ENCODE results near the gene UCMA.

DNA sequence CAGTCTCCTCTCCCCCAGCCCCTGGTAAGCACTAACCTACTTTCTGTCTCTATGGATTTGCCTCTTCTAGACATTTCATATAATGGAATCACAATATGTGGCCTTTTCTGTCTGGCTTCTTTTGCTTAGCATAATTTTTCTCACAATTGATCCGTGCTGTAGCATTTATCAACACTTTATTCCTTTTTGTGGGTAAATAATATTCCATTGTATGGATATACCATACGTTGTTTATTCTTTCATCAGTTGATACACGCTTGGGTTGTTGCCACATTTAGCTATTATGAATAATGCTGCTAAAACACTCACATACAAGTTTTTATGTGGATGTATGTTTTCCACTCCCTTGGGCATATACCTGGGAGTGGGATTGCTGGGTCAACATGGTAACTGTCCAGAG lies 47.0 kb downstream of the UCMA start:
- no peak for TF ChIP-seq CTCF (IDR thresholded peaks at IDR 0.05; ENCODE audit: low read depth, low read length, missing input control)
- no peak for TF ChIP-seq EGR1 (IDR thresholded peaks at IDR 0.05; ENCODE audit: low read depth in 2 of 2)
- no peak for TF ChIP-seq YY1 (IDR thresholded peaks at IDR 0.05)
- TF ChIP-seq TAF1 (conservative IDR thresholded peaks at IDR 0.05): no peak
- no peak for TF ChIP-seq JUND (IDR thresholded peaks at IDR 0.05)
- no peak for TF ChIP-seq ATF3 (IDR thresholded peaks at IDR 0.05)
- no peak for TF ChIP-seq RXRA (IDR thresholded peaks at IDR 0.05)
- TF ChIP-seq HNF4A (conservative IDR thresholded peaks at IDR 0.05): no peak

Measured in liver (tissue), 3 donors.